H9 (cell line): ENCODE results near the gene CEP85L. TPM values are rescaled to one million over a fixed set of nuclear protein-coding genes. Genes with fewer than 3 reads are reported as not detected.

ENCODE experiments used
- DNase-seq: peaks from one replicate; pipeline ENCODE4 v3.0.0-alpha.2; 2017
- H2AFZ ChIP-seq: one replicate; pipeline ENCODE4 v1.6.1; 2013; ENCODE audit warnings: mild to moderate bottlenecking, low read length, control low read depth, moderate library complexity
- H2AK5ac ChIP-seq: 2 replicates; pipeline ENCODE4 v1.6.1; 2013; ENCODE audit warnings: low read length, control low read depth, mixed read lengths; ENCODE audit not compliant: insufficient read length
- H2BK120ac ChIP-seq: one replicate; pipeline ENCODE4 v1.6.1; 2013; ENCODE audit warnings: low read depth, mild to moderate bottlenecking, low read length, control low read depth, inconsistent platforms; ENCODE audit not compliant: poor library complexity, severe bottlenecking
- H2BK12ac ChIP-seq: 2 replicates; pipeline ENCODE4 v1.6.1; 2013; ENCODE audit warnings: low read length, control low read depth, mixed read lengths, low read depth; ENCODE audit not compliant: insufficient read length
- H2BK15ac ChIP-seq: 2 replicates; pipeline ENCODE4 v1.6.1; 2013; ENCODE audit warnings: low read depth, low read length, control low read depth
- H2BK20ac ChIP-seq: one replicate; pipeline ENCODE4 v1.6.1; 2013; ENCODE audit warnings: low read depth, mild to moderate bottlenecking, low read length, control low read depth, inconsistent platforms; ENCODE audit not compliant: poor library complexity, severe bottlenecking
- H2BK5ac ChIP-seq: 2 replicates; pipeline ENCODE4 v1.6.1; 2013; ENCODE audit warnings: low read length, control low read depth, mixed read lengths; ENCODE audit not compliant: insufficient read length
- H3K14ac ChIP-seq: 2 replicates; pipeline ENCODE4 v1.6.1; 2013; ENCODE audit warnings: low read length, control low read depth; ENCODE audit not compliant: insufficient read depth
- H3K18ac ChIP-seq: 2 replicates; pipeline ENCODE4 v1.6.1; 2013; ENCODE audit warnings: low read depth, mild to moderate bottlenecking, mixed read lengths, low read length, control low read depth; ENCODE audit not compliant: insufficient read length
- H3K23ac ChIP-seq: 2 replicates; pipeline ENCODE4 v1.6.1; 2013; ENCODE audit warnings: low read length, control low read depth, mixed read lengths, low read depth; ENCODE audit not compliant: insufficient read length
- H3K23me2 ChIP-seq: 2 replicates; pipeline ENCODE4 v1.6.1; 2013; ENCODE audit warnings: low read depth, mild to moderate bottlenecking, mixed read lengths, low read length, control low read depth; ENCODE audit not compliant: insufficient read length, poor library complexity, severe bottlenecking
- H3K27ac ChIP-seq: 2 replicates; pipeline ENCODE4 v1.5.1; 2013; ENCODE audit warnings: low read length, control low read depth, mixed read lengths, low read depth; ENCODE audit not compliant: insufficient read length
- H3K27me3 ChIP-seq: 2 replicates; pipeline ENCODE4 v1.6.1; 2013; ENCODE audit warnings: low read length, control low read depth, inconsistent platforms; ENCODE audit not compliant: insufficient read depth
- H3K4ac ChIP-seq: 2 replicates; pipeline ENCODE4 v1.6.1; 2013; ENCODE audit warnings: low read depth, mild to moderate bottlenecking, control low read depth, inconsistent platforms, low read length, moderate library complexity
- H3K4me1 ChIP-seq: 2 replicates; pipeline ENCODE4 v1.6.1; 2013; ENCODE audit warnings: low read length, control low read depth, inconsistent platforms; ENCODE audit not compliant: insufficient read depth
- H3K4me2 ChIP-seq: 2 replicates; pipeline ENCODE4 v1.6.1; 2013; ENCODE audit warnings: low read length, control low read depth, mixed read lengths; ENCODE audit not compliant: insufficient read length, insufficient read depth
- H3K56ac ChIP-seq: 2 replicates; pipeline ENCODE4 v1.6.1; 2013; ENCODE audit warnings: low read depth, mild to moderate bottlenecking, mixed read lengths, low read length, control low read depth; ENCODE audit not compliant: insufficient read length
- H3K79me1 ChIP-seq: 2 replicates; pipeline ENCODE4 v1.6.1; 2013; ENCODE audit warnings: low read depth, mild to moderate bottlenecking, moderate library complexity, low read length, control low read depth, inconsistent platforms; ENCODE audit not compliant: insufficient read depth, poor library complexity, severe bottlenecking
- H3K79me2 ChIP-seq: 2 replicates; pipeline ENCODE4 v1.6.1; 2013; ENCODE audit warnings: low read length, control low read depth, inconsistent platforms; ENCODE audit not compliant: insufficient read depth
- H3K9ac ChIP-seq: 2 replicates; pipeline ENCODE4 v1.6.1; 2013; ENCODE audit warnings: low read length, control low read depth, mixed read lengths; ENCODE audit not compliant: insufficient read length; ENCODE audit errors: extremely low read depth
- H3K9me3 ChIP-seq: one replicate; pipeline ENCODE4 v1.6.1; 2013; ENCODE audit warnings: low read depth, low read length, inconsistent platforms; ENCODE audit not compliant: control insufficient read depth
- H3T11ph ChIP-seq: one replicate; pipeline ENCODE4 v1.6.1; 2013; ENCODE audit warnings: mild to moderate bottlenecking, low read length, control low read depth, inconsistent platforms
- H4K20me1 ChIP-seq: one replicate; pipeline ENCODE4 v1.6.1; 2013; ENCODE audit not compliant: control insufficient read depth, insufficient read length, insufficient read depth
- H4K5ac ChIP-seq: 2 replicates; pipeline ENCODE4 v1.6.1; 2013; ENCODE audit warnings: low read depth, mild to moderate bottlenecking, mixed read lengths, low read length, control low read depth; ENCODE audit not compliant: insufficient read length
- H4K8ac ChIP-seq: replicated peaks from 2 replicates; pipeline ENCODE4 v1.6.1; 2013; ENCODE audit warnings: low read length, control low read depth, mixed read lengths, low read depth; ENCODE audit not compliant: insufficient read length
- H4K91ac ChIP-seq: 2 replicates; pipeline ENCODE4 v1.6.1; 2013; ENCODE audit warnings: low read depth, mild to moderate bottlenecking, moderate library complexity, mixed read lengths, low read length, control low read depth; ENCODE audit not compliant: insufficient read length
- H3K27ac Mint-ChIP-seq, 3 experiments: 2 replicates in 2 of 3; 3 replicates in 1 of 3; pipeline ENCODE4 v1.8.0; 2020 to 2021; ENCODE audit warnings: mixed read lengths in 3 of 3, mild to moderate bottlenecking in 1 of 3, moderate library complexity in 1 of 3
- H3K27me3 Mint-ChIP-seq: 2 replicates; pipeline ENCODE4 v1.8.0; 2021; ENCODE audit warnings: low read depth, mild to moderate bottlenecking, moderate library complexity, mixed read lengths
- H3K36me3 Mint-ChIP-seq, 3 experiments: 2 replicates in 2 of 3; 3 replicates in 1 of 3; pipeline ENCODE4 v1.8.0; 2020 to 2021; ENCODE audit warnings: low read depth in 3 of 3, mixed read lengths in 3 of 3; ENCODE audit not compliant: insufficient read depth in 1 of 3
- H3K4me1 Mint-ChIP-seq, 2 experiments: 2 replicates each; pipeline ENCODE4 v1.8.0; 2020; ENCODE audit warnings: mixed read lengths in 2 of 2
- H3K4me3 Mint-ChIP-seq, 2 experiments: 2 replicates in 1 of 2; 3 replicates in 1 of 2; pipeline ENCODE4 v1.8.0; 2020 to 2021; ENCODE audit warnings: mild to moderate bottlenecking in 2 of 2, mixed read lengths in 2 of 2, moderate library complexity in 1 of 2
- H3K9me3 Mint-ChIP-seq, 2 experiments: 2 replicates in 1 of 2; 3 replicates in 1 of 2; pipeline ENCODE4 v1.8.0; 2020; ENCODE audit warnings: mild to moderate bottlenecking in 2 of 2, mixed read lengths in 2 of 2, moderate library complexity in 1 of 2
- WGBS: extraction: QIAGEN DNeasy Blood & Tissue Kit; methylation state at CpG from one replicate; pipeline ENCODE4 v1.1.7; 2013; ENCODE audit warnings: missing lambda C conversion rate, low lambda C conversion rate, mixed read lengths; ENCODE audit not compliant: insufficient read length; ENCODE audit errors: extremely low coverage; 5-methylcytosine and 5-hydroxymethylcytosine counted together
- total RNA-seq: library from RNA; stranded (reverse); gene quantifications from 2 replicates; pipeline ENCODE4 v1.2.1, GENCODE V29; 2021
- TF ChIP-seq, protein P1 (sequence below): fragments of 200-600 bp; sonication (generic); conservative IDR thresholded peaks from 3 replicates; pipeline ENCODE4 v1.8.0; 2021; ENCODE audit warnings: antibody characterized with exemption, mild to moderate bottlenecking

CEP85L gene
- total RNA-seq, 1 experiment from 2014 or later, result 3.8 TPM

GRCh38 chr6:118524686-118525085 lies 126.7 kb downstream of the CEP85L start:
- no CpG with 5 or more reads among the region's 2 CpGs for WGBS

More at GRCh38 chr6:118524686-118525085, 126.7 kb downstream of the CEP85L start:
- no peak overlapping the region for H3K4me2 ChIP-seq
- Mint-ChIP-seq H3K4me3 (no peak overlapping the region), H3K4me1 (peaks cover 7 to 8% of the 10 kb centered on the region in 2 experiments), H3K9me3 (no peaks in the 10 kb centered on the region), H3K36me3 (no peaks in the 10 kb centered on the region; a peak in 1 of 7 replicates), H3K27ac (no peak overlapping the region), H3K27me3 (no peaks in the 10 kb centered on the region)
- no peak overlapping the region for H2BK15ac ChIP-seq
- H3K18ac ChIP-seq, result no peak overlapping the region
- H4K8ac ChIP-seq, result no peak overlapping the region
- no peaks in the 10 kb centered on the region for H3K9me3 ChIP-seq
- H3K9ac ChIP-seq, result no peak overlapping the region
- no peak overlapping the region for H2BK120ac ChIP-seq
- H3K79me1 ChIP-seq, result no peaks in the 10 kb centered on the region
- TF ChIP-seq, protein P1, sequence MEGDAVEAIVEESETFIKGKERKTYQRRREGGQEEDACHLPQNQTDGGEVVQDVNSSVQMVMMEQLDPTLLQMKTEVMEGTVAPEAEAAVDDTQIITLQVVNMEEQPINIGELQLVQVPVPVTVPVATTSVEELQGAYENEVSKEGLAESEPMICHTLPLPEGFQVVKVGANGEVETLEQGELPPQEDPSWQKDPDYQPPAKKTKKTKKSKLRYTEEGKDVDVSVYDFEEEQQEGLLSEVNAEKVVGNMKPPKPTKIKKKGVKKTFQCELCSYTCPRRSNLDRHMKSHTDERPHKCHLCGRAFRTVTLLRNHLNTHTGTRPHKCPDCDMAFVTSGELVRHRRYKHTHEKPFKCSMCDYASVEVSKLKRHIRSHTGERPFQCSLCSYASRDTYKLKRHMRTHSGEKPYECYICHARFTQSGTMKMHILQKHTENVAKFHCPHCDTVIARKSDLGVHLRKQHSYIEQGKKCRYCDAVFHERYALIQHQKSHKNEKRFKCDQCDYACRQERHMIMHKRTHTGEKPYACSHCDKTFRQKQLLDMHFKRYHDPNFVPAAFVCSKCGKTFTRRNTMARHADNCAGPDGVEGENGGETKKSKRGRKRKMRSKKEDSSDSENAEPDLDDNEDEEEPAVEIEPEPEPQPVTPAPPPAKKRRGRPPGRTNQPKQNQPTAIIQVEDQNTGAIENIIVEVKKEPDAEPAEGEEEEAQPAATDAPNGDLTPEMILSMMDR, result no peak
- no peak overlapping the region for H3K14ac ChIP-seq
- no peak overlapping the region for H2AFZ ChIP-seq
- H2BK12ac ChIP-seq, result no peak overlapping the region
- no peak overlapping the region for H2AK5ac ChIP-seq
- H3K27me3 ChIP-seq, result no peaks in the 10 kb centered on the region
- no peaks in the 10 kb centered on the region for H3K79me2 ChIP-seq
- no peaks in the 10 kb centered on the region for H3K4me1 ChIP-seq
- no peak overlapping the region for H3T11ph ChIP-seq
- H3K4ac ChIP-seq, result no peak overlapping the region
- no peak overlapping the region for H4K91ac ChIP-seq
- H3K27ac ChIP-seq, result no peak overlapping the region
- DNase-seq, result peak; percentile 71
- no peak overlapping the region for H2BK20ac ChIP-seq
- no peaks in the 10 kb centered on the region for H3K23me2 ChIP-seq
- H4K20me1 ChIP-seq, result no peaks in the 10 kb centered on the region
- H4K5ac ChIP-seq, result no peak overlapping the region
- H3K23ac ChIP-seq, result no peak overlapping the region
- no peak overlapping the region for H3K56ac ChIP-seq
- no peak overlapping the region for H2BK5ac ChIP-seq
